Omental fat pad (tissue), 4 donors: ENCODE measurements around the gene EFCAB8. TPM values are rescaled to one million over a fixed set of nuclear protein-coding genes. Genes with fewer than 3 reads are reported as not detected.

ENCODE experiments used
- ATAC-seq: fragments of 150-250 bp; one replicate; pipeline ENCODE4 v1.9.1; 2016; ENCODE audit warnings: mild to moderate bottlenecking, moderate library complexity; ENCODE audit not compliant: low FRiP score
- DNase-seq: peaks from one replicate; pipeline ENCODE4 v3.0.0-alpha.2; 2019; ENCODE audit warnings: low spot score
- total RNA-seq, 4 donors: library from RNA; depleted of rRNA; stranded (reverse); fragments of >200 nt; gene quantifications; one replicate each; pipeline ENCODE4 v1.1.0, GENCODE V29; 2016
- TF ChIP-seq, protein P1 (sequence below), 3 donors: fragments of 450-650 bp; IDR thresholded peaks; one replicate each; pipeline ENCODE4 v1.5.1; 2016 to 2017; ENCODE audit warnings: antibody characterized with exemption in 3 of 3, mild to moderate bottlenecking in 3 of 3, moderate library complexity in 2 of 3

Gene EFCAB8
- total RNA-seq, 4 donors from 2014 or later: 0.24 TPM; not detected in 3

DNA sequence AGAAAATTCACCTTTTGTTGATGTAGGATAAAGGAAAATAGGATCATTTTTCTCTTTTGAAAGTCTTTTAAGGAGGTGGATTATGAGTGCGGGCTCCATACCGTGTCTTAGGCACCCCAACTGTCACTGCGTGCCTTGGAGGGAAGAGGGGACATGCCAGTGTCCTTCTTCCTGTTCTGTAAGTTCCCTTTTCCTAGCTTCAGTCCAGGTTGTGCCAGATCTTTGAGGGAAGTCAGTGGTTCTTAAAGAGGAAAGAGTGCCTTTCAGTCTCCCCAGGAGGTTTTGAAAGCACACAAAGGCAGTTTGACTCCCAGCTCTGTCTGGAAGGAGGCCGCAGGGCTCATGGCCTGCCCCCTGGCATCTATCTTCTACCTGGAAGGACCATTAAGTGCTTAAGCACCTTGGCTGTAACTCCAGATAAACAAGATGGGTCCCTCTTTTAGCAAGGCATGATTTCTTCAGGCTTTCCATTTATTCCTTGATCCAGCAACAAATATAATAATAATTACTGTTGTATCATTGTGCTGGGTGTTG, 13.0 kb downstream of the EFCAB8 start:
- no peak for DNase-seq
- no peak for ATAC-seq

DNA sequence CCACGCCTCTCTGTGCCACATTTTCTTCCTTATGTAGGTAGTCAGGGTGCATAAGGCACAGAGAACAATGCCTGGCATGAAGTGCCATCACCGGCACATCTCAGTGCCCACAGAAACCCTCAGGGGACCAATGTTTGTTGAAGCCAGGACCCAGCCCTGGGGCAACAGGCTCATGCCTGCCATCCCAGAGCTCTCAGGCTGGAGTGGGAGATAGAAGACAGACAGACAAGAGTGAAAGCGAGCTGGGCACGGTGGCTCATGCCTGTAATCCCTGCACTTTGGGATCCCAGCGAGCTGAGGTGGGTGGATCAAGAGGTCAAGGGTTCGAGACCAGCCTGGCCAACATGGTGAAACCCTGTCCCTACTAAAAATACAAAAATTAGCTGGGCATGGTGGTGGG, 13.5 kb downstream of the EFCAB8 start:
- ATAC-seq (no peak), DNase-seq (no peak)
- TF ChIP-seq, protein P1, sequence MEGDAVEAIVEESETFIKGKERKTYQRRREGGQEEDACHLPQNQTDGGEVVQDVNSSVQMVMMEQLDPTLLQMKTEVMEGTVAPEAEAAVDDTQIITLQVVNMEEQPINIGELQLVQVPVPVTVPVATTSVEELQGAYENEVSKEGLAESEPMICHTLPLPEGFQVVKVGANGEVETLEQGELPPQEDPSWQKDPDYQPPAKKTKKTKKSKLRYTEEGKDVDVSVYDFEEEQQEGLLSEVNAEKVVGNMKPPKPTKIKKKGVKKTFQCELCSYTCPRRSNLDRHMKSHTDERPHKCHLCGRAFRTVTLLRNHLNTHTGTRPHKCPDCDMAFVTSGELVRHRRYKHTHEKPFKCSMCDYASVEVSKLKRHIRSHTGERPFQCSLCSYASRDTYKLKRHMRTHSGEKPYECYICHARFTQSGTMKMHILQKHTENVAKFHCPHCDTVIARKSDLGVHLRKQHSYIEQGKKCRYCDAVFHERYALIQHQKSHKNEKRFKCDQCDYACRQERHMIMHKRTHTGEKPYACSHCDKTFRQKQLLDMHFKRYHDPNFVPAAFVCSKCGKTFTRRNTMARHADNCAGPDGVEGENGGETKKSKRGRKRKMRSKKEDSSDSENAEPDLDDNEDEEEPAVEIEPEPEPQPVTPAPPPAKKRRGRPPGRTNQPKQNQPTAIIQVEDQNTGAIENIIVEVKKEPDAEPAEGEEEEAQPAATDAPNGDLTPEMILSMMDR (IDR thresholded peaks at IDR 0.05): no peak

More for the DNA sequence above, 13.0 kb downstream of the EFCAB8 start:
- TF ChIP-seq, protein P1 (IDR thresholded peaks at IDR 0.05): no peak

DNA sequence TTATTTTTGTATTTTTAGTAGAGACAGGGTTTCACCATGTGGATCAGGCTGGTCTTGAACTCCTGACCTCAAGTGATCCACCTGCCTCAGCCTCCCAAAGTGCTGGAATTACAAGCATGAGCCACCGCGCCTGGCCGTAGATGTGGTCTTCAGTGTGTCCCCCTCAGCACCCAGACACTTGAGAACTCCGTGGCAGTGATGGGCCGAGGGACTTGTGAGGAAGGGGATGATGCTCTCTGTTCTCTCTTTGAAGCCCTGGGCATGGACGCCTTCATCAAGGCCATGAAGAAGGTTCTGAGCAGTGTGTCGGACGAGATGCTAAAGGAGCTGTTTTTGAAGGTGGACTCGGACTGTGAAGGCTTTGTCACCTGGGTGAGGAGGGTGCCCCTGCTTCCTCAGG, 16.9 kb downstream of the EFCAB8 start:
- TF ChIP-seq, protein P1 (IDR thresholded peaks at IDR 0.05): no peak
- ATAC-seq (no peak), DNase-seq (no peak)

DNA sequence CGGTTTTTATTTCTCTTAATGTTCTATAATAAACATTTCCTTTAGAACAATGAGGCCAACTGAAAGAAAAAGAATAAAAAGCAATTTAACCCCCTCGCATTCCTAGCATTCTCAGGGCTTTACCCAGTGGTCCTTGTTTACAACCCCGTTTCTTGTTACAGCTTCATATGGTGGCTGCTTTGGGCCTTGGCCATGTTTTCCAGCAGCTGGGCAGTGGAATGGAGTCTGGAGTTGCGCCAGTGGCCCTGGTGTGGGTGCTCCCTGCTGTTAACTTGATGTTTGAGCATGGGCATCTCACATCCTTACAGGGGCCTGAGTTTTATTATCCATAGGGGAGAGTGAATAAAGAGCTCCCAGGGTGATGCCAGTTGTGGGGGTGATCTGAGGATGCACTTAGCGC, 18.8 kb downstream of the EFCAB8 start:
- TF ChIP-seq, protein P1 (IDR thresholded peaks at IDR 0.05): no peak
- no peak for DNase-seq
- no peak for ATAC-seq

DNA sequence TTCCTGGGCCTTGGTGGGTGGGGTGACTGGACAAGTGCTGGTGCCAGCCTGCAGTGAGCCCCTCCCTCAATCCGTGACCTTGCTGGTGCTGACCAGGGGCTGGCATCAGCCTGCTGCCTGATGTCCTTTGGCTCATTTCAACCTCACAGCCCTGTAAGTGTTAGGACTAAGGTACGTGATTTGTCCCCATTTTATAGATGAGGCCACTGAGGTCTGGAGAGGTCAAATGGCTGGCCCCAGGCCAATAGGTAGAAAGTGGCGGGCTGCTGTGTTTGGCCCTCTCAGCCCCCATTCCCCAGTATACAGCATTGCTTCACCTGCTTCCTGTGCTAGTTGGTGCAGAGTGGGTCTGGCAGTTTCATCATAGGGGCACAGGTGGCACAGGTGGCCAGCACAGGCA, 20.1 kb downstream of the EFCAB8 start:
- ATAC-seq: no peak
- TF ChIP-seq, protein P1 (IDR thresholded peaks at IDR 0.05): no peak
- DNase-seq: no peak

DNA sequence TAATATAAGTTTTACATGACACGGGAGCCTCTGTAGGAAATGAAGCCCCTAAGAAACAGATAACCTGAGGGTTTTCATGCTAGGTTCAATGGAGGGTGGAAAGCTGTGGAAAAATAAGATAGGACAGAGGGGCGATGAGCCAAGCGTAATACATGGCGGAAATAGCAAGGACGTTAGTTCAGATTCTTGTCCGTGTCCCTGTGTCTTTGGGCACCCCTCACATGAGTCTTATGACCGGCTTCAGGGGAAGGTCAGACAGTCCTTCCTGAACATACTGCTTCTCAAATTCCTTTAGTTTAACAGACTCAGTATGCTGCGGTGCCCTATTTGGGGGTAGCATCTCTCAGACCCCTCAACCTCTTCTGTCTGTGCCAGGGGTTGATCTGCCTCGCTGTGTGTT, 20.8 kb downstream of the EFCAB8 start:
- DNase-seq: no peak
- ATAC-seq: no peak
- TF ChIP-seq, protein P1 (IDR thresholded peaks at IDR 0.05): no peak

DNA sequence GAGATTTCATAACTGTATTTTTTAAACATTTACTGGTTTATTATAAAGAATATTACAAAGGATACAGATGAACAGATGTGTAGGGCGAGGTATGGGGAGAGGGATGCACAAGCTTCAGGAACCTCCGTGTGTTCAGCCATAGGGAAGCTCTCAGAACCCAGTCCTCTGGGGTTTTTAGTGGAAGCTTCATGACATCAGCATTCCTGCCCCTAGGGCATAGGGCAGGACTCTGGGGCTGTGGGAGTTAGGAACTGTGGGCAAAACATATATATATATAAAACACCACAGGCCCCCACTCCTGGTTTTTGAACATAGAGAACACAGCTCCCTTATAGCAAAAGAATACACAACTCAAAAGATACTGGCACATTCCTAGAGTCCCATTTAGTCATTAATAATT, 21.9 kb downstream of the EFCAB8 start:
- DNase-seq (no peak), ATAC-seq (no peak)
- TF ChIP-seq, protein P1 (IDR thresholded peaks at IDR 0.05): no peak
